ENCODE measurements around the gene OR2F1.
A peak's percentile ranks its signal among the peaks of the same experiment; 100 is the strongest.
"Not testable (repeated sequence)": the region's sequence is repeated elsewhere in the genome, so short reads cannot be mapped to it uniquely, and the experiment has no call there.

The OR2F1 gene

GRCh38 chr7:144010061-144010460, 55.4 kb downstream of the OR2F1 start:
- peak in 1 of 2 donors; percentile 15 for DNase-seq

- not testable (repeated sequence) for DNase-seq
Observed at GRCh38 chr7:144010821-144011220, 56.2 kb downstream of the OR2F1 start.

- no peak for DNase-seq
Observed at GRCh38 chr7:144011458-144012230, 57.0 kb downstream of the OR2F1 start.

Measured in inflammatory macrophage treated with lipopolysaccharide for 1 hour (primary cell).